OCI-LY1 (cell line): Measurements from ENCODE around the gene CLEC16A.

ENCODE experiments used
- H2AFZ ChIP-seq: fragments of 200-600 bp; sonication (generic), shearing (Covaris generic); 2 replicates; pipeline ENCODE4 v1.6.0; 2014; ENCODE audit warnings: antibody characterized with exemption, mild to moderate bottlenecking, low read length
- H3F3A ChIP-seq: fragments of 200-600 bp; sonication (generic), shearing (Covaris generic); 2 replicates; pipeline ENCODE4 v1.6.0; 2014; ENCODE audit warnings: mild to moderate bottlenecking, antibody characterized with exemption, low read length, moderate library complexity; ENCODE audit not compliant: insufficient read depth
- H3K27ac ChIP-seq: fragments of 200-600 bp; sonication (generic); 2 replicates; pipeline ENCODE4 v1.5.1; 2014; ENCODE audit warnings: low read length, mixed run types, mild to moderate bottlenecking, low read depth; ENCODE audit not compliant: poor library complexity, severe bottlenecking
- H3K27me3 ChIP-seq: fragments of 200-600 bp; sonication (generic); 2 replicates; pipeline ENCODE4 v1.6.0; 2014; ENCODE audit warnings: antibody characterized with exemption, mild to moderate bottlenecking, low read length, moderate library complexity; ENCODE audit not compliant: insufficient read depth
- H3K36me3 ChIP-seq: fragments of 200-600 bp; sonication (generic); 2 replicates; pipeline ENCODE4 v1.6.1; 2014; ENCODE audit warnings: mild to moderate bottlenecking, antibody characterized with exemption, low read length, moderate library complexity, mixed read lengths; ENCODE audit not compliant: insufficient read depth
- H3K4me1 ChIP-seq: fragments of 200-600 bp; sonication (generic); 2 replicates; pipeline ENCODE4 v1.5.1; 2014; ENCODE audit warnings: mild to moderate bottlenecking, low read length, moderate library complexity; ENCODE audit not compliant: insufficient read depth, severe bottlenecking
- H3K4me2 ChIP-seq: fragments of 200-600 bp; sonication (generic), shearing (Covaris generic); 2 replicates; pipeline ENCODE4 v1.6.1; 2014; ENCODE audit warnings: low read length
- H3K4me3 ChIP-seq: fragments of 200-600 bp; sonication (generic); 2 replicates; pipeline ENCODE4 v1.5.1; 2014; ENCODE audit warnings: low read length, low read depth, mild to moderate bottlenecking, mixed read lengths; ENCODE audit not compliant: poor library complexity, severe bottlenecking
- H3K79me2 ChIP-seq: fragments of 200-600 bp; shearing (Covaris generic); 2 replicates; pipeline ENCODE4 v1.6.1; 2016; ENCODE audit warnings: mixed run types, low read length, mixed read lengths; ENCODE audit not compliant: insufficient read depth
- H3K9ac ChIP-seq: fragments of 200-600 bp; sonication (generic), shearing (Covaris generic); 2 replicates; pipeline ENCODE4 v1.6.1; 2014; ENCODE audit warnings: mild to moderate bottlenecking, low read length, mixed read lengths
- H3K9me2 ChIP-seq: fragments of 200-600 bp; sonication (generic), shearing (Covaris generic); 2 replicates; pipeline ENCODE4 v1.6.1; 2014; ENCODE audit warnings: low read depth, mild to moderate bottlenecking, low read length, mixed read lengths
- H3K9me3 ChIP-seq: fragments of 200-600 bp; shearing (Covaris generic); 2 replicates; pipeline ENCODE4 v1.6.1; 2014; ENCODE audit warnings: low read length, mixed read lengths
- H4K20me1 ChIP-seq: fragments of 200-600 bp; sonication (generic), shearing (Covaris generic); 2 replicates; pipeline ENCODE4 v1.6.0; 2016; ENCODE audit warnings: mild to moderate bottlenecking, low read length; ENCODE audit not compliant: insufficient read depth
- CTCF ChIP-seq: fragments of 200-600 bp; sonication (generic), shearing (Covaris generic); IDR thresholded peaks from 2 replicates; pipeline ENCODE4 v1.5.1; 2017; ENCODE audit warnings: mild to moderate bottlenecking, antibody characterized with exemption, low read length, moderate library complexity, mixed read lengths
- EZH2 ChIP-seq: fragments of 200-600 bp; sonication (generic), shearing (Covaris generic); IDR thresholded peaks from 2 replicates; pipeline ENCODE4 v1.8.0; 2017; ENCODE audit warnings: borderline replicate concordance, mixed run types, mild to moderate bottlenecking, antibody characterized with exemption, low read length, moderate library complexity, mixed read lengths

Gene CLEC16A

DNA sequence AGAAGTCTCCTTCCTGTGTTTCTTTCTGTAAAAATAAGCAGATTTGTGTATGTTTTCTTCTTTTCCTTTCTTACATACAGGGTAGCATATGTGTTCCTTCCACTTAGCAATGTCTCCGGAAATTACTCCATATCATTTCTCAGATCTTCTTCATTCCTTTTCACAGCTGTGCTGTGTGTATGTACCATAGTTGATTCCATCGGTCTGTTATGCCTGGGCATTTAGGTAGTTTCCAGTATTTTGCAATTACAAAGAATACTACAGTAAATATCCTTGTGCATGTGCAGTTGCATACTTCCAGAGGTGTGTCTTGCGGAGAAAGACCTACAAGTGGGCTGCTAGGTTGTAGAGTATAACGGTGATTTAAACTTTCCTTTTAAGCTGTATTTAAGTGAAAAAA, 69.8 kb downstream of the CLEC16A start:
- Histone ChIP-seq H3K79me2 (no peaks in the 10 kb centered on the region), H3K4me1 (no peaks in the 10 kb centered on the region), H3F3A (no peaks in the 10 kb centered on the region), H3K27me3 (no peaks in the 10 kb centered on the region), H2AFZ (no peak overlapping the region), H3K9ac (no peak overlapping the region), H3K4me3 (no peak overlapping the region), H3K9me3 (no peaks in the 10 kb centered on the region), H3K4me2 (no peak overlapping the region), H3K27ac (no peak overlapping the region), H4K20me1 (no peaks in the 10 kb centered on the region), H3K36me3 (peaks cover 27% of the 10 kb centered on the region), H3K9me2 (no peaks in the 10 kb centered on the region)
- TF ChIP-seq EZH2 (no peak), CTCF (no peak)

DNA sequence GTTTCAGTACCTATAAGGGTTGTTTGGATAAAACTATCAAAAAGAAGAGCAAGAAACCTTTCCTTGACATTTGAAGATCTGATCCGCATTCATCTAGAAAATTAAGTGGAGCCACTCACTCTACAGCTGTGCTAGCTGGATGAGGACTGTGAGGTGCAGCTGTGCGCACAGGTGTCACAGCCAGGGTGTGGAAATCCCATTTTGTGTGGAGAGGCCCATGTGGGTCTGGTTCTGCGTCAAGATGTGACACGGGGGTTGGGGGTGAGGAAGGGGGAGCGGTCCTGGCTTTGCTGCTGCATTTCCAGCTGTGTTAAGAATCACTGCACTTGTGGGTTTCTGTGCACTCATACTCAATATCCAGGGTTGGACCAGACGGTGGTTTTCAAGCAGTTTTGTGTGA, 70.7 kb downstream of the CLEC16A start:
- H3K4me1 ChIP-seq, result no peaks in the 10 kb centered on the region
- H3K9me2 ChIP-seq, result no peaks in the 10 kb centered on the region
- TF ChIP-seq CTCF, result no peak
- no peak for TF ChIP-seq EZH2
- no peaks in the 10 kb centered on the region for H3K27me3 ChIP-seq
- no peak overlapping the region for H3K27ac ChIP-seq
- H2AFZ ChIP-seq, result no peak overlapping the region
- no peaks in the 10 kb centered on the region for H4K20me1 ChIP-seq
- no peaks in the 10 kb centered on the region for H3K79me2 ChIP-seq
- peaks cover 31% of the 10 kb centered on the region for H3K36me3 ChIP-seq
- H3K9me3 ChIP-seq, result no peaks in the 10 kb centered on the region
- no peak overlapping the region for H3K9ac ChIP-seq
- H3F3A ChIP-seq, result no peaks in the 10 kb centered on the region
- H3K4me3 ChIP-seq, result no peak overlapping the region
- no peak overlapping the region for H3K4me2 ChIP-seq

DNA sequence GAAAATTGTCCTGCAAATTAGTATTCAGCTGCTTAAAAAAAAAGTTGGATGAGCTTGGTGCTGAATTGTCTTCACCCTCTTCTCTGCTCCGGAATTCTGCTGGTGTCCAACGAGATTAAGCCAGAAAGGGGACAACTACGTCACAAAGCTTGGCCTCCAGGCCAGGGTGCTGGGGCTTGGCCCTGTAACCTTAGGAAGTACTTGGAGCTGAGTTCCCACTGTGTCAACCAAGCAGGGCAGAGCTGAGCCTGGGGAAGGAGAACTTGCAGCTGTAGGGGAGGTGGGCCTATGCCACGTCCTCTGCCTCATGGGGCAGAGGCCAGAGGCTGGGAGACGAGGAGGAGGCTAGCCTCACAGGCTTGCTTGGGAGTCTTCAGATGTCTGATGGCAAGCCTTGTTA, 71.2 kb downstream of the CLEC16A start:
- Histone ChIP-seq H3K4me1 (no peaks in the 10 kb centered on the region), H3F3A (no peaks in the 10 kb centered on the region), H3K4me3 (no peak overlapping the region), H3K9ac (no peak overlapping the region), H3K27ac (no peak overlapping the region), H3K9me2 (no peaks in the 10 kb centered on the region), H3K27me3 (no peaks in the 10 kb centered on the region), H3K79me2 (no peaks in the 10 kb centered on the region), H3K9me3 (no peaks in the 10 kb centered on the region), H4K20me1 (no peaks in the 10 kb centered on the region), H3K36me3 (peaks cover 32% of the 10 kb centered on the region), H2AFZ (no peak overlapping the region), H3K4me2 (no peak overlapping the region)
- TF ChIP-seq CTCF, result no peak
